GM18505 (cell line): ENCODE data around the gene GLS.

Experiments used
- ATAC-seq: cut with Tn5 transposase; IDR thresholded peaks from one replicate; pipeline ENCODE4 v1.9.1; 2021; ENCODE audit not compliant: unreplicated experiment
- POLR2A ChIP-seq: IDR thresholded peaks from 4 replicates; pipeline ENCODE4 v1.6.1; 2011; ENCODE audit warnings: borderline replicate concordance; ENCODE audit not compliant: insufficient read depth, insufficient read length; ENCODE audit errors: extremely low read depth

GLS gene

DNA sequence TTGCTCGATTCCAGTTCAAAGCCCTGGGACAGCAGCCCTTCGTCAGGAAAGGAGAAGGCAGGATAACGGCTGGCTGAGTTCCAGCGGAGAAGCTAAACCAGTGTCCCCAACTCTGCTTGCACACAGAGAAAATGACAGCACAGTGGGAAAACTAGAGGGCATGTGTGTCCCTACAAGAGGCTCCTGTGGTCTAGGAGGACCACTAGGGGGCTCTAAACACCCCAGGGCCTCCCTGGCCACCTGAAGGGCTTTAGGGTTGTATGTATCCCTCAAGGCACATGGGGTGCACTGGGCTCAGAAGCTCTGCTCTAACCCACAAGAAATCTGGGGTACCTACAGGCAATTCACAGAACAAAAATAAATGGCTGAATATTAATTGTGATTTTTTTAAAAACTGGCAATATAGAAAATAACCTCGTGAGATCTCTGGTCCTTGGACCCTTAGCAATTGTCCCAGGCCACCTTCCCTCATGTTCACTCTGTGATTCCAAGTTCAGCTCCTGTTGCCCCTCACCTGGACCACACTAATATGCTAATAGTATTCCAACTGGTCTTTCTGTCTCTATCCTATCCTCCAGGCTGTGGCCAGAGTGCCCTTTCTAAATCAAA is 115.8 kb downstream of the GLS start:
- no peak for ATAC-seq
- TF ChIP-seq POLR2A, result peak; percentile 58

DNA sequence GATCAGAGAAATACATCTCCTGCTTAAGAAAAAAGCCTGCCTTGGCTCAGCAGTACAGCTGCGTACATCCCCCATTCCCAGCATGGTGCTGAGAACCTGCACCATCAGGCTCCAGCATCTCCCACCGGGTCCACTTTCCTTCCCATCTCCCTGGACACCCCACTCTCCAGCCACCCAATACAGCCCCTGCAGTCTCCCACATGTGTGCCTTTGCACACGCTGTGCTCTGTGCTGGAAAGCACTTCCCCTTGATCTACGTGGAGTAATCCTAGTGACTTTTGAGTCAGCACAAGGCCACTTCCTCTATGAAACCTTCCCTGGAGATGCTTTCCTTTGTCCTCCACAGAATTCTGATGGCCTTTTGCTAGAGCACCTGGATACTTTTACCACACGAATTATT is 116.3 kb downstream of the GLS start:
- ATAC-seq, result no peak
- TF ChIP-seq POLR2A, result no peak

DNA sequence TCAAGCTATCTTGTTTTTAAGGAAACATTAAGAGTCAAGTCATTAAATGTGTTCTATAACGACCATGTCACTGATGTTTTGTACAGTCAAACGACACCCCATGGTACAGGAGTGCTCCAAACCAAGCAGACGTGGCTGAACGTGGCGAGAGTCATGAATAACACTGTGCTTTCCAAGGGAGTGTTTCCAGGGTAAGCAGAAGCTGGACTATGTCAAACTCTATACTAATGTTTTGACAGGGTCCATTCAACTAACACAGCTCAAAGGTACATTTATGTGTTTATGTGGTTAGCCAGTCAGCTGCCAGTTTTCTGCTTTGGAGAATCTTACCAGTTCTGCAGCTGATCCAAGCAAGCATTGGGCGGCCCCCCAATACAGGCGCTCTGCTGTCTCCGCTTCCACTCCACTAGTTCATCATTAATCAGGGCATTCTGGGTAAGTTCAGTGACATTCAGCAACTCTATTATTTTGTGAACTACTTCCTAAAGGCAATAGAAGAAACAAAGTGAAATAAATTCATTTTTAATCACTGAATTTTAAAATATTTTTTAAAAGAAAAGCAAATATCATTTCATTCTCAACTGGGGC is 117.0 kb downstream of the GLS start:
- ATAC-seq, result no peak
- no peak for TF ChIP-seq POLR2A

DNA sequence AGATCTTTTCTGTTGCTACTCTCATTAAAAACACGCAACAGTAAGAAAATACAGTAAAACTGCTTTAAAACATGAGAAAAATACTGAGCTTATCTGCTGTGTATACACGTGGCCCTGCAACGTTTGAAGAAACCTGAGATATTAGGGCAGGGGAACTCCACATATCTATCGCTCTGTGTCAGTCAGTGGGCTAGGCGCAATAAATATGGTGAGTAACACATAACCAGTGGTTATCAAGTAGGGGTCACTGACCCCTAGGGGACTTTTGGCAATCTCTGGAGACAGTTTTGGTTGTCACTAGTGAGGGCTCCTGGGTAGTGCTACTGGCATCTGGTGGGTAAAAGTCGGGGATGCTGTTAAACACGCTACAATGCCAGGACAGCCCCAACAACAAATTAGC is 118.4 kb downstream of the GLS start:
- no peak for ATAC-seq
- peak; percentile 23 for TF ChIP-seq POLR2A

DNA sequence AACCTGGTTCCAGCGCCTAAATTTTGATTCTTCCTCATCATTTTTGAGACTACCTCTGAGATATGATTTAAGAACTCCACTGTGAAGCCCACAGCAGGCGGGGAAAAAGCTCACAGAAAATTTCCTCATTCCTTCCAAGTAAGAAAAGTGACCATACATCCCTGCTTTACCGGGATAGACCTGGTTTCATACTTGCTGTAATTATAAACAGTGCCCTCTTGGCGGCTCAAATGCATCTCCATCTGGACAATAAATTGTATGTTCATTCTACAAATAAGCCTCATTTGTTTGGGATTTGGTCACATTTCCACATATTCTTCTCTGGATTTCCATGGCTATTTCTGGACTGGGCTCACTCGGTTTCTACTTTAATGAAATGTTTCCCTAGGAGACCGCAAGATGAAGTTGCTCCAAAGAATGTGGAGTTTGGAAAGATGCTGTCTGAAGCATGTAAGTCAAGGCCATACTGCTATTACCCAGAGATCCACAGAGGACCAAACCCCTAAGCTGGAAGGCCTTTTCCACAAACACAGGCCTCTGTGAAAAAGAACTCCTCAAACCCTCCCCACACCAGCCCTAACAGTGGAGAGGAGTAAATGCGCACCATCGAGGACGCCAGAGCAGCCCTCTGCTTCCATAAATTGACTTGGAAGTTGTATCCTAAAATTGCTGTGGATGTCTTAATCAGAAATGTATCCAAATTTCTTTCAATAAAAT is 119.5 kb downstream of the GLS start:
- ATAC-seq, result no peak
- no peak for TF ChIP-seq POLR2A

DNA sequence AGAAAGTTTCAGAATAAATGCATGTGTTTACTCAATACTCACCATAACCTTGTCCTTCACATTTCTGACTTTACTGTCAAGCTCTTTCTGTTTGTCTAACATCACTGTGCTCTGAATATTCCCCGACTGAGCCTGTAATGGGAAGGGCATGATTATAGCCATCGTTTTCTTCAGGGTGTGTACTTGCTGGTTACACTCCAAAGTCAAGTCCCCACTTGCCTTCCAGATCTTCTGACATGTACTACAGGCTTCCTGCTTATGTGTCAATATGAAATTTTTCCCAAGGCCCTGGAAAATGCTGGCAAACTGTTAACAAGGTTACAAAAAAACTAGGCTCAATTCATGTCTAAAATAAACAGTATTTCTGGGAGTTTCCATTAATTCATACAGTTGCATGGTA is 120.4 kb downstream of the GLS start:
- no peak for TF ChIP-seq POLR2A
- ATAC-seq, result no peak

DNA sequence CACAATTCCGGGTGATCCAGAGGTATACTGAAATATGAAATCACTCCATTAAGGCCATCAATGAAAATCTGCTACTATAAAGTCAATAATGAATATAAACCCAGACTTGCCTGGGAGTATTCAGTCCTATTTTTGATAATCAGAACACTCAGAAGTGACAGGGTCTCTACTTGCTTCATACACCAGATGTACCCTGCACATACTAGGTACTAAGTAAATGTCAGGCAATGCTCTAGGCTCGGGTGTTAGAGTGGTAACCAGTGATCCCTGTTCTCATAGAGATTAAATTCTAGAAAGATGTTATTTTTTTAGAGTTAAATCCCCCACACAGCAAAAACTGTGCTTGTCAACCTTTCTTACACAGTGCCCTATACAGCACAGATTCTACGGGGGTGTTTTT is 121.0 kb downstream of the GLS start:
- TF ChIP-seq POLR2A, result peak; percentile 10
- no peak for ATAC-seq

DNA sequence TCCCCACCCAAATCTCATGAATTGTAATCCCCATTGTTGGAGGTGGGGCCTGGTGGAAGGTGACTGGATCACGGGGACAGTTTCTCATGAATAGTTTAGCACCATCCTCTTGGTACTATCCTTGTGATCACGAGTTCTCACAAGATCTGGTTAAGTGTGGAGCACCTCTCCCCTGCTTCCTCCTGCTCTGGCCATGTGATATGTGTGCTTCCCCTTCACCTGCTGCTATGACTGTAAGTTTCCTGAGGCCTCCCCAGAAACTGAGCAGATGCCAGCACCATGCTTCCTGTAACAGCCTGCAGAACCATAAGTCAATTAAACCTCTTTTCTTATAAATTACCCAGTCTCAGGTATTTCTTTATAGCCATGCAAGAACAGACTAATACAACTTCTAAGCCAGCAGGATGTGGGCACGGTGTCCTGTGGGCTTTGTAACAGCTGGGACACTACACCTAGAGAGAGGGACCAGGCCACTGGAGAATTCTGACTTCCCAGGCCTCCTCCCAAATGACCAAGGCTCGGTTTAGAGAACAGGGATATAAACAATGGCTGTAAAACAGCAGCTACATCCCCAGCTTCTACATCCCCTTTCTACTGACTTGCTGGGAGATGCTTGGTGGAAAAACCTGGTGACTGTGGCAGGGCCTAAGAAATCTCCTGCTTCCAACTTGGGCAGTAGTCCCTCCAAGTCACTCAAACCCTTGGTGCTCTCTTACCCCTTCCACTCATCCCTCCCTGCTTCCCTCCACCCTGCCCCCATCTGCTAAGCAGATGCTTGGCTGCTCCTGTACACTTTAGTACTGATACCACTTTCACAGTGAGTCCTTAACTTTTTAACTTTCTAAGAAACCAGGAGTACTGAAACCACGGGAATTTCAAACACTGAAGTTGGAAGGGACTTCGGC is 123.0 kb downstream of the GLS start:
- no peak for ATAC-seq
- no peak for TF ChIP-seq POLR2A

DNA sequence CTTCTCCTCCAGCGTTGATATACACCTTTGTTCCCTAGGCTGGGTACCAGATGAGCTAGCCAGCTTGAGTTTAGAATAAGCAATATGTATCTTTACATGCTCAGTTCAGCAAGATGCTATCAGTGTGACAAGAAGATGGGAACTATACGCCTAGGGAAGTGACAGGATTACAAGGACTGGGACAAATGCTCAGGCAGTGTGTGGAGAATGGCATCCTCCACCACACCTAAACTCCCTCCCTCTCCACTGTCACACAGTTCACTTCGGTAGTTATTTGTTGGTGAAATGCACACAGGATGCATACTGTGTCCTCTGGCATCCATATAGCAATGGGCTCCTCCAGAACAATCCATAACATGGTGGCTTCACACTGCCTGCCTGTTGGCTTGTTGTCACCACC is 125.7 kb downstream of the GLS start:
- no peak for ATAC-seq
- peak; percentile 52 for TF ChIP-seq POLR2A

DNA sequence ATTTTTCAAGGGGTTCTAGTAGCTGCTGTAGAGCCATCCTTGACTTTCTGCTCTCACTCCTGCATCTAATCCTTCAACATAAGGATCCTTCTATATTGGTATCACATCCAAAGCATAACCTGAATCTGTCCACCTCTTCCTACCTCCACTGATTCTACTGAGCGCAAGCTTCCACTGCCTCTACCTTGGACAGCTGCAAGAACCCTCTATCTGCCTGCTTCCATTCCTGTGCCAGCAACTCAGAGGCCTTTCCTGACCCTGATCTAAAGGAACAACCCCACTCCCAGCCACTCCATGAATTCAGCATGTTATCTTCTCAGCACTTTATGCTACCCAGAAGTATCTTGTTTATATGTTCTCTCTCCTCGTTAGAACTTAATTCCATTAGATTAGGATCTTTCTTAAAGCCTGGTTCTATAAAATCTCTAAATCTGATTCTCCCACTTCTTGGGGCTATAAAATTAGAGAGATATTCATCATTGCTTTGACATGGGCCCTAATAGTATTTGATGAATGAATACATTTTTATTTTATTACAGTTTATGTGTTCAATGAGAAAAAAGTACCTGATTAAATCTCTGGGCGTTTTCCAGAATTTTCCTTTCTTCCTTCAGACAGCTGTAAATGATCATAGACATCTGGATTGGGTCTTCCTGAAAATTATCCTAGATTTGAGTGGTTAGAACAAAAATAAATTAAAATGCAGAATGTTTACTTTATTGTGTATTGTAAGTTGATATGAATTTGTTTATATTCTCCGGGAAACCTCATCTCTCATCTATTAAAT is 126.6 kb downstream of the GLS start:
- no peak for ATAC-seq
- TF ChIP-seq POLR2A, result no peak

DNA sequence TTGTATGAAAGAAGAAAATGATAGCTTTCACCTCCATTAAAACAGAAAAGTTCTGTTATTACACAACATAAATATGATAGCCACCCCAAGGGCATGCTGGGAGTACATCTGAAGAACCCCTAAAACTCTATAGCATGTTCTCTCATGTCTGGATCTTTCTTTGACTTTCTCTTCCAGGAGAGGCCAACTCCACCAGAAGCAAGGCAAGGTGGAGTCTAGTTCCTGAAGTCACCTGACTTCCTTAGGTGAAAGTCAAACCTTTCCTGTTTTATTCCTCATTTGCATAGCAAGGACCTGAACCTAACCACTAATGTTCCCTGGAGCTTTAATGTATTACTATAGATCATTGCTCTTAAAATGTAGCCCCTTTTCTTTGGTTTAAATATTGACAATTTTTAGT is 127.7 kb downstream of the GLS start:
- no peak for ATAC-seq
- peak; percentile 37 for TF ChIP-seq POLR2A

DNA sequence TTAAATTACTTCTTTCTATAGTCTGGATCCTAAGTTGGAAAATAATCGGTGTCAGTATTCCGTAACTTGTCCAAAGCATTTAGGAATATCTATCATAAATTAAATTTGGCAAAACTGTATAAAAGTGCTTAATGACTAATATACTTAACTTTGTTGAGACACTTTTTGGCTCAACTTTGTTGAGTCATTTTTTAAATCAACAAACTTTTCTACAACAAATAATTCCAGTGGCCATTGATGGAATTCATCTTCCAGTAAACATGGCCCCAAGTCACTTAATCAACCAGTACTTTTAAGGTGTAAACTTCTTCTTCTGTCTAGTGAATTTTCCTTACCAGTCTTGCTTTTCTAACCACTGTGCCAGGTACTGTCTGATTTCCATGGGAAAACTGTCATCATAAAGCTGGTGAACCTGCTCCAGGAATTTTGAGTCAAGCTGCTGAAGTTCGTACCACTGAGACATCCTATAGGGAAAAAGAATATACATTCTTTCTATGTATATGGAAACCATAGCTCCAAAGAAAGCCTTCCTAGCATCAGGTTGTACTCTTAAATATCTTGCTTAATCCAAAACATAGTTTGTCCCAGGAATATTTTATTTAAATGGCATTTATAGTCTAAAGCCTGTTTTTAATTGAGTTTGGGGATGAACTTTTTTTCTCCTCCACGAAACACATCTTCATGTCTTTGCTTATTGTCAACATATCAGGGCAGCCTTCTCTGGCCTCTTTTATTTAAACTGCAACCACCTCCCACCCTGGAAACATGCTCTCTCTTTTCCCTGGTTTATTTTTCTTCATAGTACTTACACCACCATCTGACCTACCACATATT is 129.1 kb downstream of the GLS start:
- TF ChIP-seq POLR2A, result no peak
- no peak for ATAC-seq
